PC-3 (cell line): ENCODE results near the gene ABLIM1. TPM values are rescaled to one million over a fixed set of nuclear protein-coding genes. Genes with fewer than 3 reads are reported as not detected.

Experiments used
- ATAC-seq: fragments of 200-7000 bp; cut with Tn5 transposase; 2 replicates; pipeline ENCODE4 v1.9.1; 2020; ENCODE audit warnings: mild to moderate bottlenecking, moderate library complexity
- BruUV-seq: library from RNA; stranded (reverse); fragments of 400-500 nt; replicated peaks from 2 replicates; lab custom pipeline; 2021; lab: Mats Ljungman, UMichigan
- CTCF ChIA-PET: fragments of 300-600 bp; sonication (Branson Sonifier 250); formaldehyde crosslinking; loops from one replicate; lab custom pipeline; 2022; ENCODE audit warnings: antibody characterized with exemption; lab: Charles Lee
- POLR2A ChIA-PET: fragments of 300-600 bp; sonication (Branson Sonifier 250); formaldehyde crosslinking; loops from one replicate; lab custom pipeline; 2022; ENCODE audit warnings: antibody characterized with exemption; ENCODE audit not compliant: unreplicated experiment; lab: Charles Lee
- DNase-seq: peaks from one replicate; pipeline ENCODE4 v3.0.0-alpha.2; 2015
- H2AFZ ChIP-seq: fragments of 300-600 bp; sonication (generic); 2 replicates; pipeline ENCODE4 v1.6.0; 2016; ENCODE audit warnings: antibody characterized with exemption, low read length
- H3F3A ChIP-seq: fragments of 300-600 bp; sonication (generic); one replicate; pipeline ENCODE4 v1.6.0; 2017; ENCODE audit warnings: antibody characterized with exemption, low read length, control low read depth, mild to moderate bottlenecking; ENCODE audit not compliant: unreplicated experiment
- H3K27ac ChIP-seq: fragments of 300-600 bp; sonication (generic); 2 replicates; pipeline ENCODE4 v1.5.1; 2016; ENCODE audit warnings: mild to moderate bottlenecking, low read length
- H3K27me3 ChIP-seq: fragments of 300-600 bp; sonication (generic); 2 replicates; pipeline ENCODE4 v1.6.1; 2016; ENCODE audit warnings: low read length, mixed read lengths
- H3K36me3 ChIP-seq: fragments of 300-600 bp; sonication (generic); 2 replicates; pipeline ENCODE4 v1.6.1; 2016; ENCODE audit warnings: low read depth, mixed run types, low read length, mixed read lengths
- H3K4me1 ChIP-seq: fragments of 300-600 bp; sonication (generic); 2 replicates; pipeline ENCODE4 v1.5.1; 2016; ENCODE audit warnings: low read length; ENCODE audit not compliant: insufficient read depth
- H3K4me2 ChIP-seq: fragments of 300-600 bp; sonication (generic); 2 replicates; pipeline ENCODE4 v1.6.0; 2016; ENCODE audit warnings: low read length
- H3K4me3 ChIP-seq: fragments of 300-600 bp; sonication (generic); 2 replicates; pipeline ENCODE4 v1.5.1; 2016; ENCODE audit warnings: mild to moderate bottlenecking, low read length, mixed read lengths
- H3K79me2 ChIP-seq: fragments of 300-600 bp; sonication (generic); 2 replicates; pipeline ENCODE4 v1.6.1; 2017; ENCODE audit warnings: low read length, mixed read lengths
- H3K9ac ChIP-seq: fragments of 300-600 bp; sonication (generic); 2 replicates; pipeline ENCODE4 v1.6.0; 2016; ENCODE audit warnings: mild to moderate bottlenecking, low read length
- H3K9me2 ChIP-seq: fragments of 300-600 bp; sonication (generic); replicated peaks from 2 replicates; pipeline ENCODE4 v1.6.1; 2016; ENCODE audit warnings: mixed run types, low read length, mixed read lengths
- H3K9me3 ChIP-seq: fragments of 300-600 bp; sonication (generic); 2 replicates; pipeline ENCODE4 v1.6.1; 2016; ENCODE audit warnings: low read length, mixed read lengths
- H4K20me1 ChIP-seq: fragments of 300-600 bp; sonication (generic); 2 replicates; pipeline ENCODE4 v1.6.1; 2016; ENCODE audit warnings: low read length, mixed read lengths
- EZH2 ChIP-seq: fragments of 300-600 bp; sonication (generic); IDR thresholded peaks from one replicate; pipeline ENCODE4 v1.6.1; 2017; ENCODE audit warnings: antibody characterized with exemption, mild to moderate bottlenecking, low read length; ENCODE audit not compliant: unreplicated experiment
- EZH2phosphoT487 ChIP-seq: fragments of 300-600 bp; sonication (generic); IDR thresholded peaks from 2 replicates; pipeline ENCODE4 v1.6.1; 2018; ENCODE audit warnings: mild to moderate bottlenecking, antibody characterized with exemption, low read length, borderline replicate concordance
- intact Hi-C: fragments of 100-400 bp; cut with micrococcal nuclease; formaldehyde crosslinking; loops from 2 replicates; pipeline ENCODE4 v1.9.0; 2023
- total RNA-seq: library from RNA; depleted of rRNA; stranded (reverse); fragments of >200 nt; gene quantifications from 2 replicates; pipeline ENCODE4 v1.2.3, GENCODE V29; 2014
- TF ChIP-seq, protein P1 (sequence below): fragments of 300-600 bp; sonication (generic); conservative IDR thresholded peaks from 2 replicates; pipeline ENCODE4 v1.5.1; 2017; ENCODE audit warnings: antibody characterized with exemption, low read depth, mild to moderate bottlenecking, low read length

ABLIM1 gene
- total RNA-seq, 1 experiment from 2014 or later, result 12.3 TPM

DNA sequence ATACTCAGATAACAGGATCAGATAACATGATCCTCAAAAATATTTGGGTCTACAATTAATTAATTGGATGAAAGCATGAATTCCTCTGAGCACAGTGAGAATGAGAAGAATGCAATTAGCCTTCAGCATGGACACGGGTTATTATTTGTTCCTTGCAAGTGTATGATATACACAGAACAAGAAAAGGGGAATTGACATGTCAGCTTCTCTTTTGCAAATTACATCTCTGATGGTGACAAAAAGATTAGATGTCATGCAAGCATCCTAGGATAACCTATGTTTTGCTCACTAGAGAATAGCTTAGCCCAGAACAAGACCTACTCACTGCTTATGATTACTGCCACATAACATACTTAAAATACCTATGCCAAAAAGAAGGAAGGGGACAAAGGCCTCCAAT lies 120.3 kb downstream of the ABLIM1 start:
- intact Hi-C loops, result no loop called here

DNA sequence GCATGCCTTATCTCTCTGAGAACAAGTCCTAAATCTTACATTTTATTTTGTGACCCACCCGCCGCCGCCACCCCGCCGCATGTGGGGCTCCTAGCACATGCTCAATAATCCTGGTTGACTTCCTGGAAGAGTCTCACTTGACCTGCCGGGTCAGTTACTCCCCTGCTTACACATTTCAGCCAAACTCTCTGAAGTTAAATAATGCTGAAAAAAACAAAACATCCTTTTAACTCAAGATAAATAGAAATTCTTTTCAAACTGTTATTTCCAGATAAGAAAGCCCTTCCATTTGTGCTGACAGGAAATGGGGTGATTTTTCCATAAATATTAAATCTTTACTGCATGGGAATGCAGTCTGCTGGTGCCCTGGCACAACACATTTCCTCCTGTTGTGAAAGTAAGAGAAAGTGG lies 123.5 kb downstream of the ABLIM1 start:
- ATAC-seq (no peak), DNase-seq (no peak)
- no peaks in the 10 kb centered on the region for H3K9me2 ChIP-seq
- H3F3A ChIP-seq, result no peaks in the 10 kb centered on the region
- H3K4me1 ChIP-seq, result peaks cover 7% of the 10 kb centered on the region; the same call in 1 of the 2 replicates
- no peaks in the 10 kb centered on the region for H3K79me2 ChIP-seq
- no peaks in the 10 kb centered on the region for H3K9me3 ChIP-seq
- POLR2A ChIA-PET, result interaction anchor here (0.6 kb wide), 1 partner anchor 236 kb away, joined by 4 read pairs; no protein-coding TSS in a partner anchor
- no peak overlapping the region for H3K27ac ChIP-seq
- H3K36me3 ChIP-seq, result no peaks in the 10 kb centered on the region
- no peaks in the 10 kb centered on the region for H4K20me1 ChIP-seq
- no peaks in the 10 kb centered on the region for H3K27me3 ChIP-seq
- no TSS peak for BruUV-seq
- TF ChIP-seq EZH2phosphoT487, result no peak
- TF ChIP-seq, protein P1, sequence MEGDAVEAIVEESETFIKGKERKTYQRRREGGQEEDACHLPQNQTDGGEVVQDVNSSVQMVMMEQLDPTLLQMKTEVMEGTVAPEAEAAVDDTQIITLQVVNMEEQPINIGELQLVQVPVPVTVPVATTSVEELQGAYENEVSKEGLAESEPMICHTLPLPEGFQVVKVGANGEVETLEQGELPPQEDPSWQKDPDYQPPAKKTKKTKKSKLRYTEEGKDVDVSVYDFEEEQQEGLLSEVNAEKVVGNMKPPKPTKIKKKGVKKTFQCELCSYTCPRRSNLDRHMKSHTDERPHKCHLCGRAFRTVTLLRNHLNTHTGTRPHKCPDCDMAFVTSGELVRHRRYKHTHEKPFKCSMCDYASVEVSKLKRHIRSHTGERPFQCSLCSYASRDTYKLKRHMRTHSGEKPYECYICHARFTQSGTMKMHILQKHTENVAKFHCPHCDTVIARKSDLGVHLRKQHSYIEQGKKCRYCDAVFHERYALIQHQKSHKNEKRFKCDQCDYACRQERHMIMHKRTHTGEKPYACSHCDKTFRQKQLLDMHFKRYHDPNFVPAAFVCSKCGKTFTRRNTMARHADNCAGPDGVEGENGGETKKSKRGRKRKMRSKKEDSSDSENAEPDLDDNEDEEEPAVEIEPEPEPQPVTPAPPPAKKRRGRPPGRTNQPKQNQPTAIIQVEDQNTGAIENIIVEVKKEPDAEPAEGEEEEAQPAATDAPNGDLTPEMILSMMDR, result no peak
- no peak for TF ChIP-seq EZH2
- CTCF ChIA-PET, result no interaction called here
- H3K9ac ChIP-seq, result no peak overlapping the region
- no peak overlapping the region for H3K4me3 ChIP-seq
- H3K4me2 ChIP-seq, result no peak overlapping the region
- no peak overlapping the region for H2AFZ ChIP-seq
- intact Hi-C loops, result no loop called here

More for the DNA sequence above, 120.3 kb downstream of the ABLIM1 start:
- Histone ChIP-seq H3K9me2 (no peaks in the 10 kb centered on the region), H3K27ac (no peak overlapping the region), H2AFZ (no peak overlapping the region), H4K20me1 (no peaks in the 10 kb centered on the region), H3F3A (no peaks in the 10 kb centered on the region), H3K4me1 (peaks cover 19% of the 10 kb centered on the region), H3K9ac (no peak overlapping the region), H3K79me2 (no peaks in the 10 kb centered on the region), H3K4me2 (no peak overlapping the region), H3K4me3 (no peak overlapping the region), H3K36me3 (no peaks in the 10 kb centered on the region), H3K9me3 (no peaks in the 10 kb centered on the region), H3K27me3 (no peaks in the 10 kb centered on the region)
- no peak for ATAC-seq
- TF ChIP-seq EZH2phosphoT487 (no peak), EZH2 (no peak)
- TF ChIP-seq, protein P1, result no peak
- POLR2A ChIA-PET, result no interaction called here
- CTCF ChIA-PET, result no interaction called here
- DNase-seq, result no peak
- no TSS peak for BruUV-seq

GRCh38 chr10:114532226-114532625 lies 125.8 kb downstream of the ABLIM1 start:
- H3K4me2 ChIP-seq, result no peak overlapping the region
- H3F3A ChIP-seq, result no peaks in the 10 kb centered on the region
- no peak for ATAC-seq
- no TSS peak for BruUV-seq
- no peaks in the 10 kb centered on the region for H3K9me2 ChIP-seq
- no peaks in the 10 kb centered on the region for H4K20me1 ChIP-seq
- CTCF ChIA-PET, result no interaction called here
- POLR2A ChIA-PET, result no interaction called here
- DNase-seq, result no peak
- TF ChIP-seq EZH2phosphoT487 (no peak), EZH2 (no peak)
- TF ChIP-seq, protein P1, result no peak
- no peak overlapping the region for H3K9ac ChIP-seq
- intact Hi-C loops, result no loop called here
- no peaks in the 10 kb centered on the region for H3K36me3 ChIP-seq
- no peaks in the 10 kb centered on the region for H3K79me2 ChIP-seq
- H3K4me1 ChIP-seq, result no peaks in the 10 kb centered on the region; the same call in 1 of the 2 replicates
- no peaks in the 10 kb centered on the region for H3K9me3 ChIP-seq
- no peak overlapping the region for H2AFZ ChIP-seq
- no peaks in the 10 kb centered on the region for H3K27me3 ChIP-seq
- H3K4me3 ChIP-seq, result no peak overlapping the region
- no peak overlapping the region for H3K27ac ChIP-seq
